MM.1S (cell line): ENCODE data around the gene ITIH6.
"Not testable (repeated sequence)": the region's sequence is repeated elsewhere in the genome, so short reads cannot be mapped to it uniquely, and the experiment has no call there.

ENCODE experiments used
- DNase-seq: peaks from one replicate; pipeline ENCODE4 v3.0.0-alpha.2; 2015
- H2AFZ ChIP-seq: fragments of 300-600 bp; sonication (generic); 2 replicates; pipeline ENCODE4 v1.6.0; 2016; ENCODE audit warnings: antibody characterized with exemption, low read length
- H3F3A ChIP-seq: fragments of 300-600 bp; sonication (generic); 2 replicates; pipeline ENCODE4 v1.6.1; 2016; ENCODE audit warnings: mild to moderate bottlenecking, antibody characterized with exemption, low read length, moderate library complexity, mixed read lengths; ENCODE audit not compliant: insufficient read depth
- H3K27ac ChIP-seq: fragments of 300-600 bp; sonication (generic); 2 replicates; pipeline ENCODE4 v1.5.1; 2016; ENCODE audit warnings: mild to moderate bottlenecking, low read length
- H3K27me3 ChIP-seq: fragments of 300-600 bp; sonication (generic); replicated peaks from 2 replicates; pipeline ENCODE4 v1.6.0; 2016; ENCODE audit warnings: low read length; ENCODE audit not compliant: insufficient read depth
- H3K36me3 ChIP-seq: fragments of 300-600 bp; sonication (generic); replicated peaks from 2 replicates; pipeline ENCODE4 v1.6.1; 2016; ENCODE audit warnings: mild to moderate bottlenecking, low read length, mixed read lengths; ENCODE audit not compliant: insufficient read depth
- H3K4me1 ChIP-seq: fragments of 300-600 bp; sonication (generic); 2 replicates; pipeline ENCODE4 v1.6.1; 2016; ENCODE audit warnings: low read length, mixed read lengths
- H3K4me2 ChIP-seq: fragments of 300-600 bp; sonication (generic); 2 replicates; pipeline ENCODE4 v1.6.0; 2016; ENCODE audit warnings: low read depth, low read length
- H3K4me3 ChIP-seq: fragments of 300-600 bp; sonication (generic); 2 replicates; pipeline ENCODE4 v1.5.1; 2016; ENCODE audit warnings: low read length, mixed read lengths
- H3K79me2 ChIP-seq: fragments of 300-600 bp; sonication (generic); 2 replicates; pipeline ENCODE4 v1.6.1; 2016; ENCODE audit warnings: mixed run types, low read length, mixed read lengths
- H3K9ac ChIP-seq: fragments of 300-600 bp; sonication (generic); 2 replicates; pipeline ENCODE4 v1.6.1; 2016; ENCODE audit warnings: low read length, mixed read lengths
- H3K9me2 ChIP-seq: fragments of 300-600 bp; sonication (generic); replicated peaks from 2 replicates; pipeline ENCODE4 v1.6.1; 2016; ENCODE audit warnings: mild to moderate bottlenecking, low read length, mixed read lengths; ENCODE audit not compliant: insufficient read depth
- H3K9me3 ChIP-seq: fragments of 300-600 bp; sonication (generic); replicated peaks from 2 replicates; pipeline ENCODE4 v1.6.1; 2016; ENCODE audit warnings: mild to moderate bottlenecking, low read length, mixed read lengths; ENCODE audit not compliant: insufficient read depth
- H4K20me1 ChIP-seq: fragments of 300-600 bp; sonication (generic); 2 replicates; pipeline ENCODE4 v1.6.1; 2016; ENCODE audit warnings: mild to moderate bottlenecking, low read length, moderate library complexity, mixed read lengths; ENCODE audit not compliant: insufficient read depth
- CTCF ChIP-seq: fragments of 300-600 bp; sonication (generic); IDR thresholded peaks from 2 replicates; pipeline ENCODE4 v1.5.1; 2016; ENCODE audit warnings: antibody characterized with exemption, low read length, mixed read lengths
- EZH2 ChIP-seq: fragments of 300-600 bp; sonication (generic); optimal IDR thresholded peaks from 2 replicates; pipeline ENCODE3; 2017; ENCODE audit warnings: low read depth, mild to moderate bottlenecking, antibody characterized with exemption, low read length, mixed read lengths
- EZH2phosphoT487 ChIP-seq: fragments of 300-600 bp; sonication (generic); IDR thresholded peaks from 2 replicates; pipeline ENCODE4 v1.6.1; 2018; ENCODE audit warnings: antibody characterized with exemption, low read length

ITIH6 gene, protein sequence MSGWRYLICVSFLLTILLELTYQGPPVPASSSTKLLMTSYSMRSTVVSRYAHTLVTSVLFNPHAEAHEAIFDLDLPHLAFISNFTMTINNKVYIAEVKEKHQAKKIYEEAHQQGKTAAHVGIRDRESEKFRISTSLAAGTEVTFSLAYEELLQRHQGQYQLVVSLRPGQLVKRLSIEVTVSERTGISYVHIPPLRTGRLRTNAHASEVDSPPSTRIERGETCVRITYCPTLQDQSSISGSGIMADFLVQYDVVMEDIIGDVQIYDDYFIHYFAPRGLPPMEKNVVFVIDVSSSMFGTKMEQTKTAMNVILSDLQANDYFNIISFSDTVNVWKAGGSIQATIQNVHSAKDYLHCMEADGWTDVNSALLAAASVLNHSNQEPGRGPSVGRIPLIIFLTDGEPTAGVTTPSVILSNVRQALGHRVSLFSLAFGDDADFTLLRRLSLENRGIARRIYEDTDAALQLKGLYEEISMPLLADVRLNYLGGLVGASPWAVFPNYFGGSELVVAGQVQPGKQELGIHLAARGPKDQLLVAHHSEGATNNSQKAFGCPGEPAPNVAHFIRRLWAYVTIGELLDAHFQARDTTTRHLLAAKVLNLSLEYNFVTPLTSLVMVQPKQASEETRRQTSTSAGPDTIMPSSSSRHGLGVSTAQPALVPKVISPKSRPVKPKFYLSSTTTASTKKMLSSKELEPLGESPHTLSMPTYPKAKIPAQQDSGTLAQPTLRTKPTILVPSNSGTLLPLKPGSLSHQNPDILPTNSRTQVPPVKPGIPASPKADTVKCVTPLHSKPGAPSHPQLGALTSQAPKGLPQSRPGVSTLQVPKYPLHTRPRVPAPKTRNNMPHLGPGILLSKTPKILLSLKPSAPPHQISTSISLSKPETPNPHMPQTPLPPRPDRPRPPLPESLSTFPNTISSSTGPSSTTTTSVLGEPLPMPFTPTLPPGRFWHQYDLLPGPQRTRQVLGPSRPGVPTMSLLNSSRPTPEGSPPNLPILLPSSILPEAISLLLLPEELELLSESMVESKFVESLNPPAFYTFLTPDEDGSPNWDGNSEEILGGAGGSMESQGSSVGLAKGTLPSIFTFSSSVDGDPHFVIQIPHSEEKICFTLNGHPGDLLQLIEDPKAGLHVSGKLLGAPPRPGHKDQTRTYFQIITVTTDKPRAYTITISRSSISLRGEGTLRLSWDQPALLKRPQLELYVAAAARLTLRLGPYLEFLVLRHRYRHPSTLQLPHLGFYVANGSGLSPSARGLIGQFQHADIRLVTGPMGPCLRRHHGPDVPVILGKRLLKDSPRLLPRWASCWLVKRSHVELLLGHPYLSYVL

DNA sequence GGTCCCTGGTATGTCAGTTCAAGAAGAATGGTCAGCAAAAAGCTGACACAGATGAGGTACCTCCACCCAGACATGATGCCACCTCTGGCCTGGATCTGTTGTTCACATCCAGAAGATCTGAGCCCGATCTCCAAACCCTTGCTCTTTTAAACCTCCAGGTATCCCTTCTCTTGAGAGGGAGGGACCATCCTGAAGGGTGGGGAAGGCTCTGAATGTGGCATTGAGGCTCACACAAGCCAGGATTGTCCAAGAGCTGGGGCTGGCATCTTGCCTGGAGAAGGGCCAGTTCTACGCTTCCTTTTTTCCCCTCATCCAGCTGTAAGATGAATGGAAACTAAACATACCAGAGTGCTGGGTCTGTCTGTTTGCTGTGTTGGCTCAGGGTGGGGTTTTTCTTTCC, at the start of gene ITIH6:
TSS of gene ITIH6 (minus strand) at position 119 of the 400 bp plus-strand sequence. CDS start at position 74, 45 bp downstream.
- TF ChIP-seq EZH2phosphoT487, result no peak
- TF ChIP-seq CTCF, result no peak
- TF ChIP-seq EZH2, result no peak
- no peaks in the 10 kb centered on the region for H3K79me2 ChIP-seq
- H4K20me1 ChIP-seq, result no peaks in the 10 kb centered on the region
- H3K9me2 ChIP-seq, result no peaks in the 10 kb centered on the region
- no peaks in the 10 kb centered on the region for H3F3A ChIP-seq
- no peak within 1 kb of the TSS for H3K4me3 ChIP-seq
- H2AFZ ChIP-seq, result no peak within 1 kb of the TSS
- no peak within 1 kb of the TSS for H3K4me2 ChIP-seq
- H3K27ac ChIP-seq, result no peak within 1 kb of the TSS
- H3K9me3 ChIP-seq, result no peaks in the 10 kb centered on the region
- DNase-seq, result no peak
- H3K27me3 ChIP-seq, result no peaks in the 10 kb centered on the region
- no peak within 1 kb of the TSS for H3K9ac ChIP-seq
- H3K36me3 ChIP-seq, result no peaks in the 10 kb centered on the region
- H3K4me1 ChIP-seq, result no peaks in the 10 kb centered on the region

GRCh38 chrX:54847700-54848099, 49.6 kb upstream of the ITIH6 start:
- H4K20me1 ChIP-seq, H3K9me3 ChIP-seq, DNase-seq, H3K4me3 ChIP-seq, H3K4me1 ChIP-seq, H3F3A ChIP-seq, H3K9me2 ChIP-seq, H3K9ac ChIP-seq, H2AFZ ChIP-seq, H3K79me2 ChIP-seq, H3K27ac ChIP-seq, H3K36me3 ChIP-seq, H3K4me2 ChIP-seq, H3K27me3 ChIP-seq: not testable (repeated sequence)

GRCh38 chrX:54843050-54843449, 45.0 kb upstream of the ITIH6 start:
- H2AFZ ChIP-seq, result no peak overlapping the region
- H3K27ac ChIP-seq, result no peak overlapping the region
- H3K9me3 ChIP-seq, result 0 out of 2 replicates have a peak, but pooled peaks cover 3% of the 10 kb centered on the region
- H3K79me2 ChIP-seq, result no peaks in the 10 kb centered on the region
- no peak overlapping the region for H3K4me3 ChIP-seq
- no peaks in the 10 kb centered on the region for H3K27me3 ChIP-seq
- no peaks in the 10 kb centered on the region for H3K9me2 ChIP-seq
- no peak overlapping the region for H3K9ac ChIP-seq
- TF ChIP-seq EZH2 (no peak), CTCF (no peak), EZH2phosphoT487 (no peak)
- no peaks in the 10 kb centered on the region for H3K4me1 ChIP-seq
- H3K36me3 ChIP-seq, result no peaks in the 10 kb centered on the region
- H4K20me1 ChIP-seq, result no peaks in the 10 kb centered on the region
- no peaks in the 10 kb centered on the region for H3F3A ChIP-seq
- DNase-seq, result no peak
- H3K4me2 ChIP-seq, result no peak overlapping the region
